K562 (cell line): Measurements from ENCODE around the gene TMEM107. TPM values are rescaled to one million over a fixed set of nuclear protein-coding genes. Genes with fewer than 3 reads are reported as not detected.

Experiments used
- EP300 ChIP-seq: IDR thresholded peaks from 2 replicates; pipeline ENCODE4 v1.6.1; 2012; ENCODE audit warnings: low read length, improper control_type of control experiment
- FOS ChIP-seq: IDR thresholded peaks from 3 replicates; pipeline ENCODE4 v1.6.1; 2011; ENCODE audit not compliant: insufficient read length; ENCODE audit errors: extremely low read depth
- L3MBTL2 ChIP-seq: fragments of 450-650 bp; IDR thresholded peaks from 2 replicates; pipeline ENCODE4 v1.6.1; 2016; ENCODE audit warnings: mild to moderate bottlenecking, moderate library complexity
- MXI1 ChIP-seq: IDR thresholded peaks from 2 replicates; pipeline ENCODE4 v1.6.1; 2011; ENCODE audit warnings: low read depth, mild to moderate bottlenecking, improper control_type of control experiment, low read length
- NEUROD1 ChIP-seq: fragments of 150-350 bp; IDR thresholded peaks from 2 replicates; pipeline ENCODE4 v1.6.1; 2014; ENCODE audit warnings: borderline replicate concordance, low read length, low read depth; ENCODE audit not compliant: partially characterized antibody
- NFIC ChIP-seq: fragments of 450-650 bp; IDR thresholded peaks from 2 replicates; pipeline ENCODE4 v1.6.1; 2017; ENCODE audit warnings: mild to moderate bottlenecking, inconsistent platforms
- PHF21A ChIP-seq: fragments of 450-650 bp; IDR thresholded peaks from 2 replicates; pipeline ENCODE4 v1.6.1; 2017; ENCODE audit warnings: low read depth, borderline replicate concordance
- POLR2A ChIP-seq: fragments of 450-650 bp; conservative IDR thresholded peaks from 2 replicates; pipeline ENCODE4 v1.6.1; 2016
- POLR3A ChIP-seq: IDR thresholded peaks from 2 replicates; pipeline ENCODE4 v1.6.1; 2011; ENCODE audit warnings: borderline replicate concordance, mild to moderate bottlenecking, moderate library complexity; ENCODE audit not compliant: insufficient read length, insufficient read depth; ENCODE audit errors: extremely low read depth
- PRPF4 ChIP-seq: fragments of 200-400 bp; formaldehyde crosslinking; IDR thresholded peaks from one replicate; pipeline ENCODE4 v1.6.1; 2017; ENCODE audit warnings: low read length, low read depth, mild to moderate bottlenecking; ENCODE audit not compliant: insufficient read depth, poor library complexity, severe bottlenecking
- RHOXF2B ChIP-seq: fragments of 250-450 bp; sonication (Bioruptor Pico); conservative IDR thresholded peaks from 2 replicates; pipeline ENCODE4 v1.5.1; 2021
- RNF2 ChIP-seq: sonication (generic); IDR thresholded peaks from 2 replicates; pipeline ENCODE4 v1.6.1; 2016
- TEAD4 ChIP-seq, 2 experiments: sonication (generic) in 1 of 2; formaldehyde crosslinking in 1 of 2; IDR thresholded peaks; 2 replicates each; pipeline versions ENCODE4 v1.6.1 to v1.8.0; 2012 to 2022; ENCODE audit warnings: borderline replicate concordance in 1 of 2, inconsistent platforms in 1 of 2, low read length in 1 of 2, mild to moderate bottlenecking in 1 of 2, missing genetic modification reagents in 1 of 2
- TFAP4 ChIP-seq: sonication (generic); formaldehyde crosslinking; IDR thresholded peaks from 2 replicates; pipeline ENCODE4 v1.8.0; 2022; ENCODE audit warnings: missing genetic modification reagents, mild to moderate bottlenecking, moderate library complexity, borderline replicate concordance
- ZBTB2 ChIP-seq: fragments of 450-650 bp; IDR thresholded peaks from 2 replicates; pipeline ENCODE4 v1.6.1; 2016; ENCODE audit warnings: antibody characterized with exemption
- ZNF263 ChIP-seq: sonication (generic); formaldehyde crosslinking; IDR thresholded peaks from 2 replicates; pipeline ENCODE4 v1.8.0; 2022; ENCODE audit warnings: mild to moderate bottlenecking, missing genetic modification reagents, borderline replicate concordance
- ZNF311 ChIP-seq: fragments of 250-450 bp; sonication (Bioruptor Pico); IDR thresholded peaks from 2 replicates; pipeline ENCODE4 v1.4.0; 2020; ENCODE audit warnings: mild to moderate bottlenecking, moderate library complexity
- polyA plus RNA-seq, 8 experiments: library from polyadenylated mRNA; depleted of rRNA in 4 of 8; stranded (reverse) in 5 of 8; unstranded in 3 of 8; fragments of >200 nt; fragmentation: Nextera tagmentation in 2 of 8; fragmentation: Illumina TruSeq in 1 of 8; extraction: Ambion mirVana in 2 of 8; extraction: Trizol in 1 of 8; gene quantifications; 2 replicates each; pipeline versions ENCODE4 v1.2.1 to v1.2.3, GENCODE V29; 2011 to 2014; ENCODE audit warnings: inconsistent platforms in 1 of 8, missing spikeins in 1 of 8
- total RNA-seq, 7 experiments: library from RNA; depleted of rRNA in 6 of 7; stranded (reverse); fragments of >200 nt in 6 of 7; fragmentation: Illumina TruSeq in 2 of 7; extraction: Trizol in 2 of 7; gene quantifications; 2 replicates each; pipeline versions ENCODE4 v1.2.1 to v1.2.3, GENCODE V29; 2011 to 2021; ENCODE audit warnings: low replicate concordance in 1 of 7

The TMEM107 gene
- total and polyA plus RNA-seq, 9 of the 15 experiments (the other 6 are each of a cell fraction or from before 2014, with no cell fraction given): 7.1 to 26.2 (median 16.9) TPM

- TF ChIP-seq ZNF311 (CRISPR knock-in tag): no peak
- TF ChIP-seq POLR2A: peak; percentile 71
- TF ChIP-seq ZBTB2: peak; percentile 25; the same call in 1 of the 2 replicates
- TF ChIP-seq TEAD4 (IDR thresholded peaks at IDR 0.05; ENCODE audit: low read length): no peak
- TF ChIP-seq TEAD4 (CRISPR knock-in tag; IDR thresholded peaks at IDR 0.05; ENCODE audit: borderline replicate concordance): no peak
- peak; percentile 99 for TF ChIP-seq L3MBTL2
- TF ChIP-seq RHOXF2B (CRISPR knock-in tag): no peak
- TF ChIP-seq MXI1: peak; percentile 59; the same call in 1 of the 2 replicates
- TF ChIP-seq EP300: peak; percentile 30; the same call in 1 of the 2 replicates
- TF ChIP-seq ZNF263 (CRISPR knock-in tag): peak; percentile 90; the same call in 1 of the 2 replicates
- TF ChIP-seq PHF21A: no peak
- peak; percentile 90 for TF ChIP-seq FOS
- TF ChIP-seq PRPF4: no peak
- peak; percentile 82 for TF ChIP-seq NEUROD1
- no peak for TF ChIP-seq POLR3A
- TF ChIP-seq TFAP4 (CRISPR knock-in tag): peak; percentile 73
- TF ChIP-seq NFIC: 0 out of 2 replicates have a peak, but pooled peaks have one; percentile 49
- peak; percentile 61 for TF ChIP-seq RNF2
These were observed 19.8 kb downstream of the TMEM107 start (continued) for GRCh38 chr17:8156246-8156992.
